Medulla oblongata (tissue), 1 donor: Measurements from ENCODE around the gene SHOC1.
"Not testable (repeated sequence)": the region's sequence is repeated elsewhere in the genome, so short reads cannot be mapped to it uniquely, and the experiment has no call there.

ENCODE experiments used
- DNase-seq: peaks from one replicate; pipeline ENCODE4 v3.0.0-alpha.2; 2015; ENCODE audit errors: extremely low spot score

The SHOC1 gene

DNA sequence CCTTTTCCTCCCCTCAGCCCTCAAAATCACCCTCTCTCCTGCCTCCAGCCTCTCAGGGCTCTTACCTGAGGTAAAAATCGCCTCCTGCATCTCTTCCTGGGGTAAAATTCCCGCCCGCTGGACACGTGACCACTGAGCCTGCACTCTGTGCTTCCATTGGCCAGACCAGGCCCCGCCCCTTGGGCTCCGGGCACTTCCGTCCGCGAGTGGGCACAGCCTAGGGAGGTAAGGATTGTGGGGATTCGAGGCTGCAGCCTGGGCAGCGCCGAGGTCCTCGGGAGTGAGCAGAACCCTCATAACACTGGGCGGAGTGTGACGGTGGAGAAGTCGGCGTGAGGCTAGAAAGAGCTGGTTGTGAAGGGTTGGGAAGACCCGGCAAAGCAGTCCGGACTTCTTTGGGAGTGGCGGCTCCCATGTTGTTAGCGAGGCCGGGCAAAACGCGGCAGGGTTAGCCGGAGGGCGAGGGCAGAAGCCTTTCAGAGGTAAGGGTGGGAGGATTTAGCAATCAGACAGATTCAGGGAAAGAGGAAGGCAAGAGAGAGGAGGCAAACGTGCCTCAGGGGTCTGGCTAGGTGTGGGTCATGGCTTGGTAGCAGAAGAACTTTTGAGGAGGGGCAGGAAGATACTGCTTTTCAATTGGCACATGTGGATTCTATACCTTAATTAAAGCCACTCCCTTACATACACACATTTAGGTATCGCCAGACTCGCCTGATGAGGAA is at the start of gene SHOC1:
Gene SHOC1 (minus strand): TSS at position 103 of the 722 bp plus-strand sequence. CDS start 3,519 bp downstream, outside the sequence.
- no peak for DNase-seq

DNA sequence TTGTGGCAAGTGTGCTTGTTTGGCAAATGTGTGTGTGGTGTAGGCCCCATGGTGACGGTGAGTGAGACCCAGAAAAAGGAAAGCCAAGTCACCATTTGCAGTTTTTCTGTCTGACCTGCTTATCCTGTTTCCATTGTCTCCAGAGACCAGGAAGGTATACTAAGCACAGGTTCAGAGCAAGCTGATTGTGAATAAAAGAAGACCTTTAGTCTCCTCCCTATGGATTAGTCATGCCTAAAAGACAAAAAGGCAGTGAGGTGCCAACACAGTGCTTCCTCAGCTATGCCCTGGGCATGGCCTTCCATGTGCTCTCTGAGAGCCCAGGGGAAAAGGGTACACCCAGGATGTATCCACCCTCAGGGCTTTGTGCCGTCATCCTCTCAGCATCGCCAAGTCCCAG is 49.2 kb upstream of the SHOC1 start:
- no peak for DNase-seq

DNA sequence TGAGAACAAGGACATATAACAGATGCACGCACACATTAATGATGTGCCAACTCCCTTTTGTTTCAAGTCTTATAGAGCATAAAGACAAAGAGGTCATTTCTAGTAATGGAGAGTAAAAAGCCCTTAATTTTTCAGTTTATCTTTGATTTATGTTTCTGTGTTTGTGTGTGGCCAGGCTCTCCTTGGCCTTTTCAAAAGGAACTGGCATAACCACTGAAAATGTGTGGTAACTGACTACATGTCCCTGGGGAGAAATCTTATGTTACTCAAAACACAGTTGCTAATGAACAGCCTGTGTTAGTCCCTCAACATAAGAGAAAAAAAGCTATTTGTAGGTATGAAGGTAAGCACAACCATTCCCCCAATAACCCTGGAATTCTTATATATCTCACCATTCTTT is 47.6 kb upstream of the SHOC1 start:
- DNase-seq, result no peak

DNA sequence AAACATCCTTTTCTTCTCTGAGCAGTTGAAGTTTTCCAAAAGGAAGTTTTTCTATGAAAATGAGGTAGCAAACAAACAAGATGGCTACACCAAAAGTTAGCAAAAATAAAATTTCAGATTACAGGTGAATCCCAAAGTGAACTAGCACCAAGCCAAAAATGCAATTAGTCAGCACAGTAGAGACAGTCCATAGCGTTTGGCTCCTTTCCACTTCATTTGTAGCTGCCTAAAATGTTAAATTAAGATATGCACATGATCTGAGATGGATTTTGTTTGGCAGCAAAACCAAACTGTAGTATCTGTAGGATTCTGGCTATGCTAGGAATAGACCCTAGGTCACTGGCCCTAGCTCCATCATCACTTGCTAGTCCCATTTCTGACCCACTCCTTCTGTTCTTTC is 45.7 kb upstream of the SHOC1 start:
- no peak for DNase-seq

DNA sequence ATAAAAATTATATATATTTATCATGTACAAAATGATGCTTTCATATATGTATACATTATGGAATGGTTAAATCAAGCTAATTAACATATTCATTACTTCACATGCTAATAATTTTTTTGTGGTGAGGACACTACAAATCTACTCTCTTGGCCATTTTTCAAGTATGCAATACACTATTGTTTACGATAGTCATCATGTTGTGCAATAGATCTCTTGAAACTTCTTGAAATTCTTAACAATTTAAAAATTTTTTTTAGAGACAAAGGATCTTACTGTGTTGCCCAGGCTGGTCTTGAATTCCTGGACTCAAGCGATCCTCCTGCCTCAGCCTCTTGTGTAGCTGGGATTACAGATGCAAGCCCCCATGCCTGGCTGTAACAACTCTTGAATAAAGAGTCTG is 45.2 kb upstream of the SHOC1 start:
- DNase-seq, result no peak

DNA sequence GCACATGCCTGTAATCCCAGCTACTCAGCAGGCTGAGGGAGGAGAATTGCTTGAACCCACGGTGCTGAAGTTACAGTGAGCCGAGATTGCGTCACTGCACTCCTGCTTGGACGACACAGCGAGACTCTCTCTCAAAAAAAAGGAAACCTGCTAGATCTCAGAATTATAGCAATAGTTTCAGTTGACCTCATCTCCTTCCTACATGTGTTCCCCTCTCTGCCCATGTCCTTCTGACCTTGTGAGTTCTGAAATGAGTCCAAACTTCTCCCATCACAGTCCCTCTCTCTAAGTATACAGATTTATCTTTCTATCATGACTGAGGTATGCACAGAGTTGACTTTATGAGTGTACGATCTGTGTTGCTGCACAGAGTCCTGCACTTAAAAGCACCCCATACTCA is 44.6 kb upstream of the SHOC1 start:
- DNase-seq, result no peak

DNA sequence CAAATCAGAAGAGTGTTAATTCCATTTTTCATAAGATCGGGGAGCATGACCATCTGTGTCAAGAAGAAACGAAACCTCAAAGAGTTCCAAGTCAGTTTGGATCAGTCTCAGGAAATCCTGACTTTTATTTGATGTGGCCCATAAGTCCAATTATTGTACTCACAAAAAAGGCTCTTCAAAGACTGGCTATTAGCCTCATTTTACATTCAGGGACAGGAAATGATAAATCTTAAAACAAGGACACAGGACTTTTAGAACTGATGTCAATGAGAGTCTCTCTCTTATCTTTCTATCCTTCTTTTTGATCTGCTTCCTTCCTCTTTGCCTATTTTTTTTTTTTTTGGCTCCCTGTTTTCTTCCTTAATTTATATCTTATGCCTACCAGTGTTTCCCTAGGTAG is 43.7 kb upstream of the SHOC1 start:
- no peak for DNase-seq

DNA sequence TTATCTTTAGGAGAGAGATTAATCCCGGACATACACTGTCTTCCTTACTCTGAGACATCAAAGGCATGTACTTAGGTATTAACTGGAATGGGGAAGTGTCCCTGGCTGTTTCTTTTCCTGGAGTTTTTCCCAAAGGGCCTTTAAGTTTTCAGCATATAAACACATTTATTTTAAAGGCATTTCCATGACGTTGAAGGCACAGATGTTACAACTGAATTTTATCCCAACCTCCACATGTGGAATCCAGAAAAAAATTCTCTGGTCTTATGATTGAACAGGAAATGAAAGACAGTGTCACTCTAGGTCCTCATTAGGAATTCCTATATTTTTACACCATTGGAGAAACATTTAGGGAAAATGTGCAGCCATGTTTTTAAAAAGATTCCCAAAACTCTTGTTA is 41.6 kb upstream of the SHOC1 start:
- DNase-seq, result no peak

DNA sequence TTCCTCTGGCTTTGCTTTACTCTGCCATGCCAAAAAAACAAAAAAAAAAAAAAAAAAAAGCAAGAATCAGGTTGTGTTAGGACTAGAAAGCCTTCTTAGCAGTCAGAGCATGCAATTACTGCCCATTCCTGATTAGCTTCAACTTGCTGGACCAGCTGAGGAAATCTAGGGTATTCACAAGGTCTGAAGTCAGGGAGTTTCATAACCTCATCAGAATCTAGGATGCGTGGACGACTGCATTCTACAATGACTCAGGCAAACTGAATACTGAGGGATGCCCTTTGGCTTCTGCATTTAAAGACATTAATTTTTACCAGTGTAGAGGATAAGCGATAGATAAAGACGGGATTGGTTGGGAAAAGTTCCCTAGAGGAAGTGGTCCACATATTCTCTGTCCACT is 39.2 kb upstream of the SHOC1 start:
- DNase-seq, result no peak

DNA sequence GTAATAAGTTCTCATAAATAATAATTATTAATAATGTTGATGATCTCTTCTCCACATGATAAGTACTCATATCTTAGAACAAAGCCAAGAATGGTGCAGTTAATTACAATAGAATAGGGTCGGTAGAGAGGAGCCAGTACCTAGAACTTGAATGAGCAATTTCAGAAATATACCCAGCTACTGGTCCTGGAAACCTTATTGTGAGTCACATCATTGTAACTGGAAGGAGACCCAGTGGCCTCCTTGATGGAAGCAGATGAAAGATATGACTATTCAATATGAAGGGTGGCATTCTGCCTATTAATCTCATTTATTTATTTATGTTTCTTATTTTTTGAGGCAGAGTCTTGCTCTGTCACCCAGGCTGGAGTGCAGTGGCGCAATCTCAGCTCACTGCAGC is 37.7 kb upstream of the SHOC1 start:
- DNase-seq, result no peak

DNA sequence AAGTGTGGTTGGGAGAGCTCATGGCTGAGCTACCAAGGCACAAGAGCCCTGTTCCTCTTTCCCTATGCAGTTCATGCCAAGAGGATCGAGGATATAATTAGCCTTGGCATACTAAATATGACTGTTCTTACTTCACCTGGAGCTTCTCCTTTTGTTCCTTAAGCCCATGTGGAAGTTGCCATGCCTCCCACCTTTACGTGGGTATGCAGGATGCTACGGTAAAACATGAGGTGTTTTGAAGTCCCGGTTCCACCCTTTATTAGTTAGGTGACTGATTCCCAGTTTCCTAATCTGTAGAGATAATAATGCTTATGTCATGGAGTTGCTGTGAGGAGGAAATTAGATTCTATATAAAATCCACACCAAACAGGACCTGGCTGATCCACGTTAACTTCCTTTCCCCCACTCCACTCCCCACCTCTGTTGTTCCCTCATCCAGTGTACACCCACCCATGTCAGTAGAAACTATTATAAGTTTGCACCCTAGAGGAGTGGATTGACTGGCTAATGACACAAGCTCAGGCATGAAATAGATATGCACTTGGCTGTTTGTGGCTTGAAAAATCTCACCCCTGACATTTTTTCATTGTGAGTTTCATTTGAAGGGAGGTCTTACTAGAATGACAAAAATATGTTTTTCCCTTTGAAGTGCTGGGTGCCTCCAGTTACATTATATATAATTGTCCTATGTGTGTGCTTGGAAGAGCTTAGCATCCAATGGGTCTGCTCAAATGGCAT is 36.8 kb upstream of the SHOC1 start:
- no peak for DNase-seq

DNA sequence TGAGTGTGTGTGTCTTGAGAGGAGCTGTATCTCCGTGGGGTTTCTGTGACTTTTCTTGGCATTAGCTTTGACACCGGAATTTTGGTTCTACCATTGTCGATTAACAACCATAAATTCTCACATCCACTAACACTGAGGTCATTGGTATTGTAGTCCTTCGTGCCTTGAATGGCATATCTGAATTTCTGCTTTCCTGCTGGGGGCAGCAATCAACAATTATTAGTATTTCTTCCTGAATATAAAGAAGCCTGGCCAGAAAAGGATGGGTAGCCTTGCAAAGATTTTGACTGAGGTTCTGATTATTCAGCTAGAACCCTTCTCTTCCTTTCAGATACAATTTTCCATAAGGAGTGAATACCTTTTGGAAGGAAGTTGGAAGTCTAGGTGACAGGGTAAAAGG is 33.5 kb upstream of the SHOC1 start:
- peak; percentile 4 for DNase-seq

DNA sequence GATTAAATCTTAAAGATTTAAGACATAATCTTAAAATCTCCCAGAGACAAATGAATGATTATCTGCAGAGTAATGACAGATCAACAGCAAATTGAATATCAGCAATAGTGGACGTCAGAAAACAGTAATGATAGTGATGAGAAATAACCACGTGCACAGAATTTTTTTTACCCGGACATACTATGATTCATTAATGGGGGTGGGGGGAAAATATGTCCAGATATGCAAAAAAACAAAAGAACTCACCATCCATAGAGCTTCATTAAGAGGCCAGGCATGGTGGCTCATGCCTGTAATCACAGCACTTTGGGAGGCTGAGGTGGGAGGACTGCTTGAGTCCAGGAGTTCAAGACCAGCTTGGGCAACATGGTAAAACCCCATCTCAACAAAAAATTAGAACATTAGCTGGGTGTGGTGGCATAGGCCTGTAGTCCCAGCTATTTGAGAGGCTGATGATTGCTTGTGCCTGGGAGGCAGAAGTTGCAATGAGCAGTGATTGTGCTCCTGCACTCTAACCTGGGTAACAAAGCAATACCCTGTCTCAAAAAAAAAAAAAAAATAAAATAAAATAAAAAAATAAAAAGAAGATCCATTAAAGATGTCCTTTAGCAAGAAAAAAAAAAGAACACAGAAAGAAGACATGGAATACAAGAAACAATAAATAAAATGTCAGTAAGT is 30.9 kb upstream of the SHOC1 start:
- DNase-seq, result no peak

DNA sequence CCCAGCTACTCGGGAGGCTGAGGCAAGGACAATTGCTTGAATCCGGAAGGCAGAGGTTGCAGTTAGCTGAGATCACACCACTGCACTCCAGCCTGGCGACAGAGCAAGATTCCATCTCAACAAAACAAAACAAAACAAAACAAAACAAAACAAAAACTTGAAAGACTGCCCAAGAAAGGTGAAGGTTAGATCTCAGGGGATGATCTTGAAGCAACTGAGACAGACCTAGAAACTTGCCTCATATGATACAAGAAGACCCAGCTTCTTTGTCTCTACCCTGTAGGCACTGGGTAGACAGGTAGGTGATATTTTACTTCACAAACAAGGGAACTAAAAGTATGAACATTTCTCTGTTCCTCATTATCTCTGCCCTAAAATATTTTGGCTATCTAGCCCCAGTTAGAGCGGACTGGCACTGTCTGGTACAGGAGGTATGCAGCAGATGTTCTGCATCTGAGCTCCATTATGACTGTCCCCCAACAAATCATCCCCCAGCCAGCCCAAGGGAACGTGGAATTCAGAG is 26.3 kb upstream of the SHOC1 start:
- DNase-seq, result no peak

DNA sequence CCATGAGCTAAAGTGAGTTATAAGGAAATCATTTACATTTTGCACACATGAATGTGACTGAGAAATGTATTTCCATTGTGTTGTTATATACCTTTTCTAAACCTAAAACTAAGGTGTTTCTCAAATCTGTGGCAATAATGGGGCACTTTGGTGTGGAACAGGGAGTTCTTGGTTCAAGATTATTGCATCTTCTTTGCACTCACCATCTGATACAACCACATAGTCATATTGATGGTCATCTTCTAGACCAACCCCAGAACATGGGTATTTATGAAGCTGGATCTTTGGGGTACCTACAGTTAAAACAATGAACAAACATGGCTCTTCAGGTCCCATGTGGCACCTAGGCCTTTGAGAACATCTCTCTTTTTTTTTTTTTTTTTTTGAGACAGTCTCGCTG is 24.6 kb upstream of the SHOC1 start:
- DNase-seq, result no peak

DNA sequence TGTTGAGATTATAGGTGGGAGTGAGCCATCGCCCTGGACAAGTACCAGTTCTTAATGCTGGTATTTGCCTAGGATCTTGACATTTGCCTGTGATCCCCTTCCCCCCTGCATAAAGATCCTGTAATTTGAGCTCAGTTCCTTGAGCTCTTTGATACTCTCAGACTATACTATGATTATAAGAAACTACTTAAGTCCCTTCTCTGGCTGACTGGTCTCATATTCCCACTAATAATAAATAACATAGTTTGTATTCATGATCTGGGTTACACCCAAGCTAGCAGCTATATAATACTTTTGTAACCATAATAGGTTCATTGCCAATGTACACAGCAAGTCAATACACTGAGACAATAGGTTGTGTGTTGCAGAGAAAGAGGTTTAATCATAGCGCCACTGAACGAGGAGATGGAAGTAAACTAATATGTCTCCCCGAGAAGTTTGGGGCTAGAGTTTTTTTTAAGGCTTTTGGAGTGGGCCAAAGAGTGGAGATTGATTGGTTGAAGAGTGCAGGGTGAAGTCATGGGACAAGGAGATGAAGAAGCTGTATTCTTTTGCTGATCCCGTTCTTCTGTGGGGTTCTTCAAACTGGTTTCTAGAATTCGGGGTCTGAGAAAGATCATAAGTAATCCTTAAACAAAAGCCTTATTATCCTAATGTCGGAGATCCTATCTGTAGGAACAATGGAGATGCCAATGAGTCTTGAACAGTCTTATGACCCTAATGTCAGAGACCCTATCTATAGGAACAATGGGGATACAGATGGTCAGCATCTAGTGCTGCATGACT is 20.7 kb upstream of the SHOC1 start:
- DNase-seq, result no peak

DNA sequence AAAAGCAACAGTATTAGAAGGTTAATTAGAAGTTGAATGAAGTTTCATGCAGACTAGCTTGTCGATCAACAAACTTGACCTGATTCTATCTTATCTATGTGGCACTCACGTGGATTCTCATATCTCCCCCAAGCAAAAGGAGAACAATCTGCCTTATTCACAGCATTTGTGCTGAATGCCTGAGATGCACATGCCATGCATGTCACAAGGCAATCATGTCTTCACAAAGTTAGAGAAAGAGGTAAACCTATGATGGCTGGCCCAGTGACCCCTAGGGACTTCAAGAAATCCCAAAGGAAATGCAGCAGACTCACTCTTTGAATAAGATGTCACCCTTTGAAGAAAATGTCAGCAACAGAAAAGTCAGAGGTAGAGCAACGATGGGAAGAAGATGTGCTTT is 17.6 kb upstream of the SHOC1 start:
- no peak for DNase-seq

DNA sequence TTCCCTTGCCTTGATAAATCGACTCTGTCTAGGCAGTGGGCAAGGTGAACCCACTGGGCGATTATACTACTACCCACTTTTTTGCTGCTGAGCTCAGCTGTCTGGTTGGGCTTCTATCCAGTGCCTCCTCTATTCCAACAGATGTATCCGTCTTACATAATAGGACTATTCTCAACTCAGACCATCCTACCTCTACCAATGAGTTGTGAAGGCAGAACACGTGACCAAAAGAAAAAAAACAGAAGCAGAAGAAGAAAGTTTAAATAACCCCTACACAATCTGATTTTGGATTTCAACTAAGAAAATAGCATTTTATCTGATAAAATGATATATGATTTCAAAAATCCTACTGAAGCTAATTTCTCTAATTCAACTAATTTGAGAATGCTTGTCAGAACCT is 16.2 kb upstream of the SHOC1 start:
- no peak for DNase-seq

DNA sequence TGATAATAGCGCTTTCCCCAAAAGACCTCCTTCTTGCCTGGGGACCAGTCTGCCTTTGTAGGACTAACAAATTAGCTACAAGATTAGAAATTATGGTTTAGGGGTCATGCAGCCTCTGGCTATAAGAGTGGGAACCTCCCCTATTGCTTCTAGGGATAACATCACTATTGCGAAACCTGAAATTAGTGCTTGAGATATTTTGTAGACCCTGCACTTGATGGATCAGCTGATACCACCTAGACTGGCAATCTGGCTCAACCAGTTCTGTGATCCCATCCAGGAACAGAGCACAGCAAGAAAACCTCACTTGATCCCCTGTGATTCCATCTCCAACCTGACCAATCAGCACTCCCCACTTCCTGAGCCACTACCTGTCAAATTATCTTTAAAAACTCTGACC is 15.7 kb upstream of the SHOC1 start:
- DNase-seq, result not testable (repeated sequence)

DNA sequence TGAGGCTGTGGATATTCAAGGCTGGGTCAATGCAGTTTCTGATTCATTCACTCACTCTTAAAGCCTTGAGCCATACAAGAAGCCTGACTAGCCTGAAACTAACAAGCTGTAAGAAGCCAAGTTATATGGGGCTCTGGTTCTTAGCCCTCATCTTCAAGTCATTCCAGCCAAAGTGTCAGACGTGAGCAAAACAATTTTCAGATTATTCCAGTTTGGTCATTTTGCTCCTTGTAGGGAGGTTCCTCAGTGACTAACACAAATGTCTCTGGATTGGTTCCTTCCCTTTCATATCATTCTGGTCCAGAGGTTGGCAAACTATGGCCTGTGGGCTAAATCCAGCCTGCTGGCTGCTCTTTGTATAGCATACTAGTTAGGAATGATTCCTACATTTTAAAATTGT is 12.5 kb upstream of the SHOC1 start:
- no peak for DNase-seq

DNA sequence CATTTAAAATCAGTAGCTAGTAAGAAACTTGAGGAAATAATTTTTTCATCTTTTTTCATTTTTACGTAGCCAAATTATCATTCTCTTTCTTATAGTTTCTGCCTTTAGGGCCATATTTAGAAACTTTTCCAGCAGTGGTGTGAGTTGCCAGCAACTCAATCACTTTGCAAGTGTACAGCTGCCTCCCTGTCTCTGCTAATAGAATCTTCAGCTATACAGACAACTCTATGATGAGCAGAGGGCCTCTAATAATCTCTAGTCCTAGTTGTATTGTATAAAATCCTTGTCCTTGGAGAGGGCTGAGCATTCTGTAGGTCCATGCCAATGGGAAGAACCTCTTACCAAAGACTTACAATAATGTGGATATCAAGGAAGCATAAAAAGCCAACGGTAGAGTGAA is 11.5 kb upstream of the SHOC1 start:
- DNase-seq, result no peak

DNA sequence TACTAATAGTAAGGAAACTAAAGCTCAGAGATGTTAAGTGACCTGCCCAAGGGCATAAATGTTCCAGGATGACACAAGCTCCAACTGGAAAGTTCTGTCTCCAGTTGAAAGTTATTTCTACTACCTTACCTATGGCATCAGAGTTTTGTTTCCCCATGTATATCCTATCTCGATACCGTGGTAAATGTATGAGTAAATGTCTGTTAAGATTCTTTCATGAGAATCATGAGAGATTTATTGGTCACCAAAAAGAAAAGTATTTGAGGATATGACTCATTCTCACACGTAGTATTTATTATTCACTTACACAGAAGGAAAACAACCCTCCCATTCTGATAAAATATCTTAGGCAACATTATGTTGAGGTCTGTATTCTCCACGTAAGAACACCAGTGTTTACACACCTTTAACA is 11.1 kb upstream of the SHOC1 start:
- DNase-seq, result no peak
